ENCODE results near the gene EPB41L1.

The EPB41L1 gene

DNA sequence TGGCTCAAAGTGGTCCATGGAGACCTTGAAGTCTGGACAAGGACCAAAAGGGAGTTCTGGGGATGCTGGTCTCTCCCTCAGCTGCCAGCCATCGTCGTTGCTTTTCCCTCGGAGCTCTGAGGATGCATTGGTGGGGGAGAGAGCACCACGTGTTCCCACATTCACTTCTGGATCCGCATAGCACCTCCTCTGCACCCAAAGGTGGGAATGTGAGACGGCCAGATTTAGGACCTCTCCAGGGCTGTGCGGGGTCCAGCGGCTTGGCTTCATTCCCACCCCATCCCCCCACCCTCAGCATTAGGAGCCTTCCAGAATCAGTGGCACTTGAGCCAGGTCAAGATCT is 1.1 kb downstream of the EPB41L1 start:
- DNase-seq (ENCODE audit: low read depth in 2 of 2) = no peak

DNA sequence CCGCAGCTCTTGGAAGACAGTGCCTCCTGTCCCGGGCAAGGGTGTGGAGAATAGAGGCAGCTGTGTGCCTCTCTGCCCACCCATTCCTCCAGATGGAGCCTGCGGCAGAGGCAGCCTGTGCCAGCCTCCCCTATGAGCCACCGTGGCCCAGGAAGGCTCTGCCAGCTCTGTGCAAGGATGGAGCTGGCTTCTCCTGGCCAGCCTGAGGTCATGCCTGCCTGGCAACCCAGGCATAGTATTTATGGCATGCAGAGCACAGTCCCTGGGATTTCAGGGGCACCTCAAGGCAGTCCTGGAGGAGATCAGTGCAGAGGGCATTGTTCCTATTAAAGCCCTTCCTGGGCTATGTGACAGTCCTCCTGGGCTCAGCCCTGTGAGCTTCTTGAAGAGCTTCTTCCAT is 1.5 kb downstream of the EPB41L1 start:
- no peak for DNase-seq (ENCODE audit: low read depth in 2 of 2)

DNA sequence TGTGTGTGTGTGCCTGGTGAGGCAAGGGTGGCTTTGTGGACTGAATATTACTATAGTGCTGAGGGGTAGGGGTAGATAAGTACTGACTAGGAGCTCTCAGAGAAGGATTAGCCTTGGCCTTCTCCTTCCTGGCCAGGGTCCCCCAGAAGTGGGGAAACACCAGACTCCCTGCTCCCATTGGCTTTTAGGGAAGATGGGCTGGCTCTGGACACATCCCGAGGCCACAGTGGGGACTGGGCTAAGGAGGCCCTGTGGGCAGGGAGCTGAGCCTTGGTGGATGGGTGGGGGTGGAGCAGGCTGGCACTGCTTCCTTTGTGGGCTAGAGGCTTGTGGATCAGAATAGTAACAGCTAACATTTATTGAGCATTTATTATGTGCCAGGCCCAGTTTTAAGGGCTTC is 3.1 kb downstream of the EPB41L1 start:
- DNase-seq (ENCODE audit: low read depth in 2 of 2) = no peak

DNA sequence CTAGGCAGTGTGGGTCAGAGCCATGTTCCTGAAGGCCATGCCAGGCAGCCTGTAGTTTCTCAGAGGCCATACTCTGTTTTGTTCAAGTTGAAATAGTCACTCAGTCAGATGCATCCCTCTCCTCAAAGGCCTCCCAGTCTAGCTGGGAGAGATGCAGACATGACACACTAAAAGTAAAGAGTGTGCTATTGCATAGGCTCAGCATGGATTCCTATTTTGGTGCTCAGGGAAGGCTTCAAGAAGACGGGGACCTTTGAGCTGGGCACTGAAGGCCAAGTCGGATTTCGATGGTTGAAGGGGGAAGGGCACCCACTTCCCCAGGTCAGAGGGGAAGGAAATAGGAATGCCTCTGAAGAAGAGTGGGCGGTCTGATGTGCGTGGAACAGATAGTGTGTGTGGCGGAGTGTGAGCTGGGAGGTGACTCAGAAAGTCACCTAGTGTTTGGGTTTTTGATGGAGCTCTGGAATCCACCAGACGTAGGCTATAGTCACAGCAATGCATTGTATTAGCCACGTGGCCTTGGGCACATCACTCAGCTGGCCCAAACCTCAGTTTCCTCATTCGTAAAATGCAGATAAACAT is 3.7 kb downstream of the EPB41L1 start:
- DNase-seq (ENCODE audit: low read depth in 2 of 2) = no peak

DNA sequence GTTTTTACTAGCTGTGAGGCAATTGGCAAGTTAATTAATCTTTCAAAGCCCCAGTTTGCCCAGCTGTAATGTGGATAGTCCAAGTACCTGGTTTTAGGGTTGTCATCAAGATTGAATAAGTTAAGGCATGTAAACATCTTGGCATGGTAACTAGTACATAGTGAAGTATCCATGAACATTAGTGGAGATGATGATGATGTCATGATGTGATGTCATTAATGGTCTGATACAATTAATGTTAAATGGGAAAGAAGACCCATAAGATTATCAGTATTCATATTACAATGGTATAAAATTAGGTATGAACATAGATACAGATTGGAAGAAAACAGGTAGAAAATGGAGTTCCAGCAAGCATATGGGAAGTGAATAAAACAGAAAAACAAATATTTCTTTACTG is 5.3 kb downstream of the EPB41L1 start:
- DNase-seq (ENCODE audit: low read depth in 2 of 2) = no peak

DNA sequence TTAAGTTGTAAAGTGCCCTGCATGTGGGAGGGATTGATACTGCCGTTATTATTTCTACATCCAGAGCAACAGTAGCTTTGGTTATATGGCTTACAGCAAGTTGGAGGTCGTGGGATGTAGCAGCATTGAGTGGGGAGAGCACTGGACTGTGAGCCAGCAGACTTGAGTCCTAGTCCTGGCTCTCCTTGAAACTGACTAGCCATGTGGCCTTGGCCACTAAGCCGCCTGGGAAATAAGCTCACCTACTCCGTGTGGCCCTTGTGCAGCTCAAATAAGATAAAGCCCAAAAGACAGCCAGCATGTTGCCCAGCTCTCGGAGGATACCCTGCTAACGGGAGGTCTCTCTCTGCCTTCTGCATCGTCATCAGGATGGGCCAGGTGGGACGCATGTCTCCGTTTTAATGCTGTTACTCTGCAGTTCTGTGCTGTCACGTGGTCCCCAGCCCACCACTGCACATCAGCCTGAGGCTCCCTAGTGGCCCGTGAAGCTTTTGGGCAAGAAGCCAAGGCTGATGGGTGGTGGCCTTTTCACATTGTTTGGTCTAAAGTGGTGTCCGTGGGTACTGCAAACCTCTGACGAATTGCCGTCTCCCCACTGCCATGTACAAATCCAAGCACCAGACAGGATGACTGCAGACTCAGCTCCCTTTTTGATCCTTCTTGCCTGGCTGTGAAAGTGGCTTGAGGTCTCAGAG is 7.9 kb downstream of the EPB41L1 start:
- DNase-seq (ENCODE audit: low read depth in 2 of 2) = no peak

DNA sequence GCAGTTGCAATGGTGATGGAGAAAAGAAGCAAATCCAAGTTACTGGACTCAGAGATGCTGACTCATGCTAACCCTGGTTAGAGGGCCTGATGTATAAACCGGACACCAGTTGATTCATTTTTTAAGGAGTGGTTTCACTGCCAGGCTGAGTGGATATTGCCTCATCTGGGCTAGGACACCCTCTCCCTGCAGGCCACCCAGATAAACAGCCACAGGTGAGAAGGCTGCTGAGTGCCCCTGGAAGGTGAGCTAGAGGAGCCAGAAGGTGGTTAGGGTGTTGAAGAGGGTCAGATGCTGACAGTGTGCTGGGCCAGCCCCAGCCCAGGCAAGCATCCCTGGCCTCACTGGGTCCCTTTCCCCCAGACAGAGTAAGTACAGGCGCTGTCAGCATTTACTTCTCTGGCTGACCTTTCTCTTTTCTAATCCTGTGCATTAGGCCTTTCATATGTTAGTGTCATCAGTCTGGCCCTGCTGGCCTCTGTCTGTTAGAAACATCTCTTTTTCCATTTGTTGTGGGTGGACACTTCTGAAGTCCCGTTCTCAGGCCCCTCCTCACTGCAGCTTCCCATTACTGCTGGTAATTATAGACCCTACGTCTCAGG is 13.5 kb downstream of the EPB41L1 start:
- DNase-seq (ENCODE audit: low read depth in 2 of 2) = no peak

DNA sequence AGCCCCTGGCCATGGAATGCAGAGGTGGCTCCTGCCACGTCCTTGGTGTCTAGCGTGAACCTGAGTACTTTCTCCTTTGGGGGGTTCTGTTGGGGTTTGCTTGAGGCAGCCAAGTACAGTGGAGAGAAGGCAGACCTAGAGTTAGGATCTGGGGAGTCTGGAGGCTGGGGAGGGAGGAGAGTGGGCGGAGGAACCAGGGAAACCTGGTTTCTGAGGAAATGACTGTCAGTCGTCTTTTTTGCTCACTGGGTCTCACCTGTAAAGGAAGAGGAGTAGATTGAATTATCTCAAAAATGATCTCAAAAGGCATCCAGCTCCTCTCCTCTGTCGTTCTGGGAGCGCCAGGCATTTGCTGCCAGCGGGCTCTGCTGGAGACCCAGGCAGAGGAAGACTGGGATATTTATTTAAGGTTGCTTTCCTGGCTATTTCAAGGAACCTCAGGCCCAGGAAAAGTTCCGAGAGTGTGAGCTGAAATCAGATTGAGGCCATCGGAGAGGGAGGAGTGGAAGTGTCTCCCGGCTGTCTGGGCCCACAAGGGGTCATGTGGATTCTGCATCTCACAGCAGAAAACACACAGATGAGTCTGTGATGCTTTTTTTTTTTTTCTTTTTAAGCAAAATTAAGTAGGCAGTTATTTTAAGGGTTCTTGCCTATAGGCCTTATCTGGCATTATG is 16.1 kb downstream of the EPB41L1 start:
- no peak for DNase-seq (ENCODE audit: low read depth in 2 of 2)

DNA sequence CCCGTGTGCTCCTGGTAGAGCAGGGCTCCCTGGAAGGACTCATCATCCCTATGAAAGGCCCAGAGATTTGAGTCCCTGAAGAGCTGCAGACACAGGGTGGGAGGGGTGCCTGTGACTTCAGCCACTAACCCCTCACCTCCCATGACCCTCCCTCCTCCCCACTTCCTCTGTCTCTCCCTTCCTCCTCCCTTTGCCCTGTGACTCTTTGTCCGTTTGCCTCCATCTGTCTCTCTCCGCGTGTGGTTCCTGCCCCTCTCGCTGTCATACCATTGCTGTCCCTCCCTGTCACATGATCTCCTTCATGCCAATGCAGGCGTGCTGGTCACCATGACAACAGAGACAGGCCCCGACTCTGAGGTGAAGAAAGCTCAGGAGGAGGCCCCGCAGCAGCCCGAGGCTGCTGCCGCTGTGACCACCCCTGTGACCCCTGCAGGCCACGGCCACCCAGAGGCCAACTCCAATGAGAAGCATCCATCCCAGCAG is 19.0 kb downstream of the EPB41L1 start:
- no peak for DNase-seq (ENCODE audit: low read depth in 2 of 2)

DNA sequence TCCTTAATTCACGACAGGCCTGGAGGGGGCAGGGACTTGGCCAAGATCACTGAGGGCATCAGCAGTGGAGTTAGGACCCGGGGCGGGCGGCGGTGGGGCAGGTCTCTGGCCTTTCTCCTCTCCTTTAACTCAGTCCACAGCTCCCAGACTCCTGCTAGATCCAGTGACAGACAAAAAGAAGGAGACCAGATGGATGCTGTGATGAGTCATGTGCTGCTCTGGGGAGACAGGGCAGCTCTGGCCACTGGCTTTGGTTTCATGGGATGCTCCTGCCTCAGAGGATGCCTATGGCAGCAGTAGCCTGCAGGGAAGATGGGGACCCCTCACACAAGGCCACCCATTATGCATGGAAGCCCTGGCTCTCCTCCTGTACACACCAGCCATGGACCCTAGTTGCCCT is 20.5 kb downstream of the EPB41L1 start:
- no peak for DNase-seq (ENCODE audit: low read depth in 2 of 2)

DNA sequence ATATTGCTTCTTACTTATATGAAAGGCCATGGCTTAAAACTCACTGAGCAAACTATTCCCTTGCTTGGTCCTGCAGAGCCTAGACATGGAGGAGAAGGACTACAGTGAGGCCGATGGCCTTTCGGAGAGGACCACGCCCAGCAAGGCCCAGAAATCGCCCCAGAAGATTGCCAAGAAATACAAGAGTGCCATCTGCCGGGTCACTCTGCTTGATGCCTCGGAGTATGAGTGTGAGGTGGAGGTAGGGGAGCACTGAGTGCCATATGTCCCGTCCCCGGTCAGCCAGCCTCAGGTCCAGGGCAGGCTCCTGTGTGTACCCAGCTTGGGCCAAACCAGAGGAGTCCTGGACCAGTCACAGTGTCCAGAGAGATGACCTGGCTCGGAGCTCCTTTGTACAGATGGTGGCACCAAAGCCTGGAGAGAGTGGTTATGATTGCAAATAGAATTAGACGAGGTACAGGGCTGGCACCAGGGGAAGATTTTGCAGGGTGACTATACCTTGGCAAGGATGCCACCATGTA is 21.0 kb downstream of the EPB41L1 start:
- no peak for DNase-seq (ENCODE audit: low read depth in 2 of 2)

DNA sequence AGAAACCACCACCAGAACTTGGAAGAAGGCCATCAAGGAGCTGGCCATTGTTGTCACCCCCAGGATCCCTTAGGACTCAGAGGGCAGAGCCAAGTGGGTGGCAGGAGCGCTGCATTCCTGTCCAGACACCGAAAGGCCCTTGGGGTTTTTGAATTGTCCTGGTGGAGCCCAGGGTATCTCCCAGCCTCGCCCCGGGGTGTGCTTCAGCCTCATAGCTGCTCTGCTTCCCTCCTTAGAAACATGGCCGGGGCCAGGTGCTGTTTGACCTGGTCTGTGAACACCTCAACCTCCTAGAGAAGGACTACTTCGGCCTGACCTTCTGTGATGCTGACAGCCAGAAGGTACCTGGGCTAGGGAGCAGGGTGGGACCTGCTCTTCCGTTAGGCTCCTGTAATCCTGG is 23.2 kb downstream of the EPB41L1 start:
- no peak for DNase-seq (ENCODE audit: low read depth in 2 of 2)

DNA sequence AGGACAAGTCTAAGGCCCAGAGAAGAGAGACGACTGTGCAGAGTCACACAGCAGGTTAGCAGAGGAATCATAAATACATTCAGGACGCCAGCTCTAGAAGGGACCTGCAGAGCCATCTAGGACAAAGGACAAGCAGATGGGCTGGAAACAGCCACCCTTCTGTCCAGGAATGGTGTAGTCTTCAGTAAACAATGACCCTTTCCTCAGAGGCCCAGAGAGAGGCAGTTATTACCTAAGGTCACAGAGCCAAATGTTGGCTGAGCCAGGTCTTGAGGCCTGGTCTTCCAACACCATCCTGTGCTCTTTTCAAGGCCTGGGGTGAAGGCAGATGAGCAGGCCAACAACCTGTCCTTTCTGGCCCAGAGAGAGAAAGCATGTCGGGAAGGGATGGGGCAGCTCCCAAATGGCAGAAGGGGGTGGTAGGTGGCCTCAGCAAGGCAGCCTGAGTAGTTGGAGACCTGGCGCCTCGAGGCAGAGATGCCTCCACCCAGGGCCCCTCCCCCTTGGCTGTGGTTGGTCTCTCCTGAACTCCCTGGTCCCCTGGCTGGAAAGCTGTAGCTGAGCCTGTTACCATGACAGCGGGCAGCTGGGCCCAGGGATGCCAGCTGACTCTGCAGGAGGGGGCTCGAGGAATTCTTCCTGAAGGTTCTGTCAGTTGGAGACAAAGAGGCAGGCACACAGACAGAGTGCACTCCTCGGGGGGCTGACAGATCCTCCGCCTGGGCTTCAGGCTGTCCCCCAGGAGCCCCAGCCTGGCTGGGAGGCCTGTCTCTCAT is 24.8 kb downstream of the EPB41L1 start:
- DNase-seq (ENCODE audit: low read depth in 2 of 2) = no peak

DNA sequence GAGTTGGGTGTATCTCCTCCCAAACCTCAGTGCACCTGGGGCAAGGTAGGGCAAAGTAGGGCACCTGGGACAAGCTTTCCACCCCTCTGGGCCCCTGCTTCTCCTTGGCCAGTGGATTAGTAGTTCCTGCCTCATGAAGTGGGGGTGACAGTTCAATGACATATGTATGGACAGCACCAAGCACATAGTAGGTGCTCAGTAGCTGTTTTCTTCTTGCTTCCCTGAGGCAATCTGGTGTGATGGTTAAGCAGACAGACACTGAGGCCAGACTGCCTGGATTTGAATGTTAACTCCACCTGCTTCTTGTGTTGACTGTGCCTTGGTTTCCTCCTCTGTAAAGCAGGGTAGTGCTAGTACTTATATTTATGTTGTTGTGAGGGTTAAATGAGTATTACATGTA is 25.8 kb downstream of the EPB41L1 start:
- no peak for DNase-seq (ENCODE audit: low read depth in 2 of 2)

DNA sequence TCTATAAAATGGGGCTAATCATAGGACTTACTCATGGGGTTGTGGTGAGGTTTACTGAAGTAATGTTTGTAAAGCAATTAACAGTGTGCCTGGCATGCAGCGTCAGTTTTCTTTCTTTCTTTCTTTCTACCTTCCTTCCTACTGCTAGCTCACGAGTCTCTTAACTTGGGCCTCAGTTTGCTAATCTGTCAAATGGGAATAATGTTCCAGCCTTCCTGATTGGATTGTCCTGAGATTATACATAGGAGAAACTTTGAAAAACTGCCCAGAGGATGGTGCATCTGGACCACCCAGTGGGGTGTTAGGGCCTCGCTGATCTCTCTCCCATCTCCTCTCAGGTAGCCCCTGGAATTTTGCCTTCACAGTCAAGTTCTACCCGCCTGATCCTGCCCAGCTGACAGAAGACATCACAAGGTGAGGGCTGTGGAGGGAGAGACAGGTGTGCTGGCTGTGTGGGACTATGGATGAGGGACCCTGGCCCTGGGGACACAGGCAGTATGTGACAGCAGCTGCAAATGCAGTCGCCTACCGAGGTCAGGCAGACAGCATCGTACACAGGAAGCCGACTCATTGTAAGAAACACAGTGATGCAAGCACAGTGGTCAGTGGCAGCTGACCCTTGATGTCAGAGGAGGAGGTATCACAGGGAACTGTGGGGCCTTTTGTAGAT is 27.5 kb downstream of the EPB41L1 start:
- DNase-seq (ENCODE audit: low read depth in 2 of 2) = no peak

DNA sequence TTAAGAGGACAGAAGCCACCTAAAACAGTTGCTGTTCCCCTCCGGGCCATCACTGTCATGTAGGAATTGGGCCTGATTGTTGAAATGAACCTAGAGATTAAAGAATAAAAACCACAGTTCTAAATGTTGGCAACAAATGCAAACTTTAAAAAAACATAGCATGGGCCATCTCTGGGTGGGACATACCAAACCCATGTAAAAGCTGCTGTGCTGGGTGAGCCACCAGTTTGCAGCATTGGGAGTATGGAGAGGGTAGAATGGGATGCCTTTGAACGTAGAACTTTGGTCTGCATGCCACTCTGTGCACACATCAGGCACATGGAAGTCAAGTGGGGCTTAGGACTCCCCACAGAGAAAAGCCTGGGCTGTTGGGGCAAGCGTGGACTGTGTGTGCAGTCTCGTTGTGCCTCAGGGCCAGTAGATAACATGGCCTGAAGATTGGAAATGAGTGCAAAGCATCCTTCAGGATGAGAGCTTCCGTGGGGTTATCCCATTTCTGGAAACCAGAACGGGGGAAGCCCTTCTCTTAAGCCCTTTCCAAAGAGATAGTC is 28.1 kb downstream of the EPB41L1 start:
- DNase-seq (ENCODE audit: low read depth in 2 of 2) = no peak

DNA sequence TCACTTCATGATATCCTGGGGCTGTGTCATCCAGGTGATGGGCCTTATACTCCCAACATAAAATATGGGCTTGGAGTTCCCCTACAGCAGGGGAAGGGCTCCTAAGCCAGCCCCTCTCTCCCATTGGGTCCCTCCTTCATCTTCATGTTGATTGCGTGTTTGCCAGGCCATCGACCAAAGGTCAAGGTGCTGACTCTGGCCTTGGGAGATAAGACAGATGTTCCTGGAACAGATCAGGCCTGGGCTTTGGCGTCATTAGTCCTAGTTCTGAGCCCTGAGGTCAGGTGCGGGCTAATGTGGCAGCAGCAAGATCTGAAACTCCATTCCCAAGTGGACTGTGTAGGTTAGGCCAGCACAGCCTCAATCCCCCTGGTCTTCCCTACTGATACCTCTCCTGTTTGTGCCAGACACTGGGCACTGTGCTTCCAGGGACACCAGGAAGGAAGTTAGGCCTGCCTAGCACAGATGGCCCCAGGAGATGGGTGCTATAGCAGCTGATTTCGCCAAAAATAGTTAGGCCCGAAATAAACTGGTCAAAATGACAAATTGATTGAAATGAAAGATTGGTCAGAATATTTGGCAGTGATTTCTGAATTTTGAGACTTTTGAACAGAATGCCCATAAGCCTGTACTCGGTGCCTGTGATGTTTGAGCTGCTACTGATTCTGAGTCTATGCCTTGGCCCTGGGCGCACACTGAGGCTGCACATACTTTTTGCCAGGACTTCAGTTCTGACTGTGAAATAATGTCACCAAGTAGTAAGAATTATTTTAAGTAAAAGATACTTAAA is 28.8 kb downstream of the EPB41L1 start:
- no peak for DNase-seq (ENCODE audit: low read depth in 2 of 2)

DNA sequence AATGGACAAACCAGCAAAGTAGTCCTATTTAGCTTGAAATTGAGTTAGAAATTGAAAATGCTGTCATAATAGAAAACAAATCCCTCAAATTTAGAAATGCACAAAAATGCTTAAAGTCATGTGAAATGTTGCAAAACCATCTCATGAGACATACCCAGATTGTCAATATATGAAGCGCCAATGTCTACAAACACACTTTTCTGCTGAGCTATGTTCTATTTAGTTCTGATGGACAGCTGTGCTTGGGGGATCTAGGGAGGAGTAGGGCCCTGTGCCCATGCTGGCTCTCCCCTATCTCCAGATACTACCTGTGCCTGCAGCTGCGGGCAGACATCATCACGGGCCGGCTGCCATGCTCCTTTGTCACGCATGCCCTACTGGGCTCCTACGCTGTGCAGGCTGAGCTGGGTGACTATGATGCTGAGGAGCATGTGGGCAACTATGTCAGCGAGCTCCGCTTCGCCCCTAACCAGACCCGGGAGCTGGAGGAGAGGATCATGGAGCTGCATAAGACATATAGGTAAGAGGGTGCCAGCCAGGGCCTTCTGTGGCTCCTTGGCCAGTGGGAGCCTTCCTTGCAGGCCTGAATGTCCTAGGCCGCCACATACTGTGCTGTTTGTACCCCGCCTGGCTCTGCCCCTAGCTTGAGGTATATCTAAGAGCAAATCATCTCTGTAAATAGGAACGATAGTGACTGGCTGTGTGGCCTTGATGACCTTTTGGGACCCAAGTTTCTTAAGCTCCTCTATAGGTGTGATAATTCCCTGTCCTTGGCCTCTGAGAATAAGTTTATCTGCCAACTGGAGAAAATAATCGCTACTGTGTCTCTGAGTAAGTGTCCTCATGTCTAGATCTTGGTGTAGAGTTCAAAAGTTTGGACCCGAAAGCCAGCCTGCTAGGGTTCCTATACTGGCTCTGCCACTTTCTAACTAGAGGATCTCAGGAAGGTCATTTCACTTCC is 30.6 kb downstream of the EPB41L1 start:
- no peak for DNase-seq (ENCODE audit: low read depth in 2 of 2)
